Activated CD4-positive, alpha-beta T cell treated with anti-CD3 and anti-CD28 coated beads for 24 hours (primary cell): ENCODE results near the gene NALCN.

Source experiments
- DNase-seq, 2 donors: peaks; one replicate each; pipeline ENCODE4 v3.0.0-alpha.2; 2020; ENCODE audit warnings: low read depth in 2 of 2

Gene NALCN

DNA sequence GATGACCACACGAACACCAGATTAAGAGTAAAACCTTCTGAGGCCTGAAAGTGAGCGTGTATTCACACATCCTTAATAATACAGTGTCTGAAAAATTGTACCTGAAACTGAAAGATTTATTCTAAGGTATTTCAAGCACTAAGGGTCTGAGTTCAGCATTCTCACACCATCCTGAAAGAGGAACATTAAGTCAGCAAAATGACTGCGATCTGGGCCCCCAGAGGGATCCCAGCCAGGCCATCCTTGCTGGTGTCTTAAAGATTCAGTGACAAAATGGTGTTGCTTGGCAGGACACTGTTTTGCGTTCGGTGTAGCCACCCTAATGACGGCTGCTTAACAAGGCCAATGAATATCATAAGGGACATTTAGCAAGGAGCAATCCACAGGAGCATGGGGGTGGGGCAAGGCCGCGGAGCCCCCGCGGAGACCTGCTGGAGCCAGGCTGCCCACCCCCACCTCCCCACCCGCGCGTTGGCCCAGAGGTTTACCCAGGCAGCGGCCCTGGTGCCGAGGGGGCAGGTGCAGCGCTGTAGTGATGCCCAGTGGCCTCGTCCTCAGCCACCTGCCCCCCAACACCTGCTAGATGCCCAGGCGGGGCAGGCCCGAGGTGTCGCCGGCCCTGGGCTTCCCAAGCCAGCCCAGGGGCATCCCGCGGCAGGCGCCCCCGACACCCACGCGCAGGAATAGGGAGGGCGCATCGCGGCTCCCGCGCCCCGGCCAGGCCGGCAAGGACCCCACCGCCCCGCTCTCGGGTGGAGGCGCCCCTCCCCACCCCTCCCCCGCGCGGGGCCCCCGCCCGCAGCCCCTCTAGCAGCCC is 742 bp downstream of the NALCN start:
- no peak for DNase-seq

DNA sequence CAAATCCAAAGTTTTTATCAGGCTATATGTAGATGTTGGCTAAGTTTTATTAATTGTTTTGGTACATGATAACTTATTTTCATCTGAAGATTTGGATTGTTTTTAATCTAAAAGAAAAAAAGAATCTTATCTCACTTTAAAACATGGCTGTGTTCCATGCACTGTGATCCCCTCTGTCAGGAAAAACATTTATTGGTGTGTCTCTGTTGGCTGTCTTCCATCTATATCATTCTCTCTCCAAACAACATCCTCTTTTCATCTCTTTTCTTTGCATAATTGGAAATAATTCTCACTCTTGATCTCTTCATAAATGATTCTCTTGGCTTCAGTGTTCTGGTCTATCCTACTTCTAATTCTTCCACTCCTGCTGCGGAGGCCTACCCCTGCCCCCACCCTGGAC is 4.2 kb downstream of the NALCN start:
- no peak for DNase-seq

- DNase-seq: no peak
Measured at GRCh38 chr13:101408992-101409656, 7.2 kb downstream of the NALCN start.

GRCh38 chr13:101408154-101408553 is 8.2 kb downstream of the NALCN start:
- DNase-seq: no peak

- no peak for DNase-seq
Measured at GRCh38 chr13:101406791-101407190, 9.5 kb downstream of the NALCN start.

DNA sequence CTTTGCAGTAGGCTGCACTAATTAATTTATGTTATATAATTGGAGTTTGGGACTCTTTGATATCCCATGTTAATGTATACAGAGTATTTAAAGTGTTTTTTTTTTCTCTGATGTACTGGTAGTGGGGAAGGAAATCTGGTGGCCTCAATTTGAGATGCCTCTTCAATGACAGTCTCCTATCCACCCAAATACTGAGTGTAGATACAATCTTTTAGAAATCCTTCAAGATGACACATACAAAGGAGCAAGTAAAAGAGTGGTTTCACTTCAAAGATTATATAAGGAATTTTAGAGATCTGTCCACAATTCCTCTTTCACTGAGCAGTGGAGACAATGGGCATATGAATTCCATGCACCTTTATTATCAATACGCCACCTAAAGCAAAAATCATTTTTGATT is 15.1 kb downstream of the NALCN start:
- no peak for DNase-seq

GRCh38 chr13:101399365-101399764 is 16.9 kb downstream of the NALCN start:
- no peak for DNase-seq

DNA sequence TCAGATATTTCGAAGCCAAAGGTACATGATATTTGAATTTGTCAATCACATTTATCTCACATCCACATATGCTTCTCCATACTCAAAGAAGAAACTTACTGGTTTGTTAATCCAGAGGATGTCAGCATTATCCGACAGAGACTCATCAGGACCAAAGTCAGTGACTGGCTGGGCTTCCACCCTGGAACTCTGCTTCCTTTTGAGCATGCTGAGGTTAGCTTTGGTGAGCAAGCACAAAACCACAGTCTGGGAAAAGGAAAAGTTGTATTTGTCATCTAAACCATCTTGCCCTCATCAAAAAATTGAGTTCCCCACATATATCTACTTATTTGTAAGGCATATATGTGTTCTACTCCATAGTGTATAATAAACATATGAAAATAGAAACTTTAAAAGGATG is 17.4 kb downstream of the NALCN start:
- DNase-seq: no peak

GRCh38 chr13:101398191-101398590 is 18.1 kb downstream of the NALCN start:
- no peak for DNase-seq

- DNase-seq: no peak
Measured at GRCh38 chr13:101397742-101398141, 18.6 kb downstream of the NALCN start.

DNA sequence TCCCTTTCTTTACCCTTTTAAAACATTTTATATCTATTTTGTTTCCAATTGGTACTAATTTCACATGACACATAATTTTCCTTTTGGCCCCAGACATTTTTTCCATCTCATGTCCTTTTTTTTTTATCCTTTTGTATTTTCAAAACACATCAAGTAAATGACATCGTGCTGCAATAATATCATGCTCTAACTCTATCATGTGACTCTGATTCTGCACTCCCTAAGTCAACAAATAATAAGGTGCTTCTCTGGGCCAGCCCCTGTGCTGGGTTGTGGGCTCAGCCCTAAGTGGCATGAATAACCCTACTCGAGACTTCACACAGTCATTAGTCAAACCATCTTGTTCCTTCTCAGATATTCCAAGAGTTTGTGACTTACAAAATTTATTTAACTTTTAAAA is 21.7 kb downstream of the NALCN start:
- no peak for DNase-seq

- no peak for DNase-seq
Measured at GRCh38 chr13:101393140-101393539, 23.2 kb downstream of the NALCN start.

DNA sequence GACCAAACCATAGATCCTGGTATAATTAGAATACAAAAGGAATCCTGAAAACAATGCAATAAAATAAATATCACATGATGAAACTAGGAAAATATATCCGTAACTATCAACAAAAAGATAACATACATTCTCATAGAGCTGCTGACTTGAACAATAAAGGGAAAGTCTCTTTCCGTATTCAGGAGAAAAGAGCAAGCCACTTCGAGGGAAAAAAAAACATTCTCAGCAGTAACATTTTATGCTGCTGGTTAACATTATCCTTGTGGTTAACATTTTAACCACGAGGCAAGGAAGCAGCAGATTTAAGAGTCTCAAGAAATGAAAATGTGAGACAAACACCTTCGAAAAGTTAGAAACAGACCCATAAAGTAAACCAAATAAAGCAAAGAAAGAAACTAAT is 25.8 kb downstream of the NALCN start:
- DNase-seq: no peak

DNA sequence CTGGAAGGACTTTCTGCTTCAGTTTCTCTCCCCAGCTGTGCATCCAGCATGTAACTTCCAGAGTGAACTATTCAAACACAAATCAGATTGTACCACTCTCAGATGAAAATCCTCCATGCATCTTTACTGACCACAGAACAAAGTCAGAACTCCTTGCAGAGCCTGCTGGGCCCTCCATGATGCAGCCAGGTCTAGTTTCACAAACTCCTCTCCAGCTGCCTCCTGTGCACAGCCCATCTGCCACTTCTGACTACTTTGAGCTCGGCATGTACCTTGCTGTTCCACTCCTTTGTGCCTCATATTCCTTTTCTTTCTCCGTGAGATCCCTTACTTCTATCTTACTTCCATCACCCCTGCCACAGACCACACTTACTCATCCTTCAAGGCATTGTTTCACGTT is 31.4 kb downstream of the NALCN start:
- no peak for DNase-seq

- DNase-seq: no peak
Measured at GRCh38 chr13:101383595-101383994, 32.7 kb downstream of the NALCN start.

GRCh38 chr13:101382701-101383100 is 33.6 kb downstream of the NALCN start:
- DNase-seq: no peak

- no peak for DNase-seq
Measured at GRCh38 chr13:101382086-101382485, 34.2 kb downstream of the NALCN start.

GRCh38 chr13:101360525-101360924 is 55.8 kb downstream of the NALCN start:
- no peak for DNase-seq

DNA sequence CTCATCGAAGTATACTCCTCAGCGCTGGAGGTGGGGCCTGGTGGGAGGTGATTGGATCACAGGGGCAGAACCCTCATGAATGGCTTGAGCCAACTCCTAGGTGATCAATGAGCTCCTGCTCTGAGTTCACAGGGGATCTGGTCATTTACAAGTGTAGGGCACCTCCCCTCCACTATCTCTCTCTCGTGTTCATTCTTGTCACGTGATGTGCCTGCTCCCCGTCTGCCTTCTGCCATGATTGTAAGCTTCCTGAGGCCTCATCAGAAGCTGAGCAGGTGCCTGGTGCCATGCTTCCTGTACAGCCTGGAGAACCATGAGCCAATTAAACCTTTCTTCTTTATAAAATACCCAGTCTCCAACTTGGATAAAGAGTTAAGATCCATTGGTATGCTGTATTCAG is 61.4 kb downstream of the NALCN start:
- DNase-seq: no peak

DNA sequence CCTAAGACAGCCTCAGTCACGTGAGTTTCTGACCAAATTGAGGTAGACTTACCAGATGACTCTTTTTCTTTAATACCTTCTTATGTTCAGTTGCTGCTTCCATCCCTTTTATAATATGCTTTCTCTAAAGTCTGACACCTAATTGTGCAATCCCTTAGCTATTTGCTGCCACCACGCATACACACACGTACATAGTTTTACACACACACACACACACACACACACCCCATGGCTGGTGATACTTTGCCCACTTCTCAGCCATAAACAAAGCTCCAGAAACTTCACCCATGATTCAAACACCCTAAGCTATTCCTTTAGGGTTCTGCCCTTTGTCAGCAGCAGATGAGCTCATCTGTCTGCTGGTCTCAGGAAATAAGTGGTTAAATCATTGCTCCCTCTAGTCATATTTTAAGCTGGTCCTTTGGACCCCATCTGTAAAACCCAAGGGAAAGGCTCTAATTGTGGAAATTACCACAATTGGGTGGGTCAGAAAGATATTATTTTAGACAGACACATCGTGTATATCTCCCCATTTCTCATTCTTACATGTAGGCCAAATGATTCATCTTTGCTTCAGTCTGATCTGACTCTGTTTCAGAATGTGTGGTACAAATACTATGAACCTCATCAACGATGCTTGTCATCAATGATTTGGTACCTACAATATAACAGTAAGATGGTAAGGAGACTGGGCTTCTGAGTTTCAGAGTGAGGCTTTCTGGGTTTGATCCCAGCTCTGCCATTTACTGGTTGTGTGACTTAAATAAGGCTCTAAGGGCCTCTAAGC is 69.2 kb downstream of the NALCN start:
- DNase-seq: no peak

- DNase-seq: no peak
Measured at GRCh38 chr13:101346161-101346560, 70.1 kb downstream of the NALCN start.

DNA sequence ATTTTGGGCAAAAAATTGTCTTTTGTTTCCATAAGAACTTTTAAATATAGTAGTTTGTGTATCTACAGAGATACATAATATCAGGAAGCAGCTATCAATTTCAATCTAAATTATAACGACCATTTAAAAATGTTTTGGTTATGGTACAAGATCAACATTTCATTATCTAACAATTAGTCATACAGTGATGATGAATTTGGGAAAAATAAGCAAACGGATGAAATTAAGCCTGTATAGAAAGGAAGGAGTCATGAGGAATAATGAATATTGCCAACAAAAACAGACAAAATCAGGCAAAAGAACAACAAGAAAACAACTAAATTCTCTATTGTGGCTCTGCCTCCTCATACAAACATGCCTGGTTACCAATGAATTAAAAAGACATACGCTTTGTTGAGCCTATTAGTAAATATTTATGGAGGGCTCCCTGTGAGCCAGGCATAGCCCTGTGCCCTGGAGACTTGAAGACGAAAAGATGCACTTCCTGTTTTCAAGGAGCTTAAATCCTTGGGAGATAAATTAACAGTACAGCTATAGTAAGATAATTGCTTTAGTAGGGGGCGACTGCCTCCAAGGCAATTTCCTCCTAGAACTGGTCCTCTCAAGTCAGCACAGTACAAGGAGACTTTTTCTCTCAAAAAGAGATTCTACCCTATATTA is 73.0 kb downstream of the NALCN start:
- no peak for DNase-seq
